Measurements from ENCODE around the gene ATP6V0C. TPM values are rescaled to one million over a fixed set of nuclear protein-coding genes. Genes with fewer than 3 reads are reported as not detected.

ATP6V0C gene
- total RNA-seq, 1 experiment from 2014 or later, result 212 TPM

DNA sequence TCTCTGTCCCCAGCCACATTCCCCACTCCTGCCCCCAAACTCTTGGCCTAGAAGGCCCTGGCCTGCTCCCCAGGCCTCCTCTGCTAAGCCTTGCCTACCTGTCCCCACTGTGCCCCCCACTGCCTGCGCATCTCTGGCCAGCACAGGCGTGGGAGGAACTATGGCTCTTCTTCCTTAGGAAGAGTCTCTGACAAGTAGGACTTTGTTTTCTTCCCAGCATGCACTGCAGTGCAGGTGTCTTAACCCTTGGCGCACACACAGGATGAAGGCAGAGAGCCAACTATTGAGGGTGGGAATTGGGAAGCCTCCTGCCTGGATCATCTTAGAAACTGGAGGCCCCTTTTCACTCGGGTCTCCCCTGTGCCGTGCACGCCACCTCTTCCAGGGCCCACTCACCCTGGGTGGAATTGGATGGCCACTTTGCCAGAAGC lies 10.1 kb downstream of the ATP6V0C start:
- no peaks in the 10 kb centered on the region for H3K9me3 Mint-ChIP-seq

More for the DNA sequence above, 10.1 kb downstream of the ATP6V0C start:
- TF ChIP-seq ESRRA (CRISPR knock-in tag; IDR thresholded peaks at IDR 0.05; ENCODE audit: borderline replicate concordance) (no peak), KAT7 (CRISPR knock-in tag; IDR thresholded peaks at IDR 0.05; ENCODE audit: borderline replicate concordance) (no peak), MXD4 (CRISPR knock-in tag; IDR thresholded peaks at IDR 0.05; ENCODE audit: borderline replicate concordance) (no peak), CBFB (CRISPR knock-in tag; IDR thresholded peaks at IDR 0.05; ENCODE audit: low read depth) (no peak), CREB1 (CRISPR knock-in tag; IDR thresholded peaks at IDR 0.05) (no peak), E2F4 (CRISPR knock-in tag; IDR thresholded peaks at IDR 0.05; ENCODE audit: borderline replicate concordance, low read depth) (no peak), SMAD3 (CRISPR knock-in tag; IDR thresholded peaks at IDR 0.05; ENCODE audit: borderline replicate concordance) (no peak), GABPB1 (CRISPR knock-in tag; IDR thresholded peaks at IDR 0.05) (no peak), ZNF121 (CRISPR knock-in tag; IDR thresholded peaks at IDR 0.05) (no peak), JUN (CRISPR knock-in tag; IDR thresholded peaks at IDR 0.05) (no peak), JAZF1 (CRISPR knock-in tag; IDR thresholded peaks at IDR 0.05) (no peak), CREM (CRISPR knock-in tag; IDR thresholded peaks at IDR 0.05) (no peak)
- TF ChIP-seq, protein P1, sequence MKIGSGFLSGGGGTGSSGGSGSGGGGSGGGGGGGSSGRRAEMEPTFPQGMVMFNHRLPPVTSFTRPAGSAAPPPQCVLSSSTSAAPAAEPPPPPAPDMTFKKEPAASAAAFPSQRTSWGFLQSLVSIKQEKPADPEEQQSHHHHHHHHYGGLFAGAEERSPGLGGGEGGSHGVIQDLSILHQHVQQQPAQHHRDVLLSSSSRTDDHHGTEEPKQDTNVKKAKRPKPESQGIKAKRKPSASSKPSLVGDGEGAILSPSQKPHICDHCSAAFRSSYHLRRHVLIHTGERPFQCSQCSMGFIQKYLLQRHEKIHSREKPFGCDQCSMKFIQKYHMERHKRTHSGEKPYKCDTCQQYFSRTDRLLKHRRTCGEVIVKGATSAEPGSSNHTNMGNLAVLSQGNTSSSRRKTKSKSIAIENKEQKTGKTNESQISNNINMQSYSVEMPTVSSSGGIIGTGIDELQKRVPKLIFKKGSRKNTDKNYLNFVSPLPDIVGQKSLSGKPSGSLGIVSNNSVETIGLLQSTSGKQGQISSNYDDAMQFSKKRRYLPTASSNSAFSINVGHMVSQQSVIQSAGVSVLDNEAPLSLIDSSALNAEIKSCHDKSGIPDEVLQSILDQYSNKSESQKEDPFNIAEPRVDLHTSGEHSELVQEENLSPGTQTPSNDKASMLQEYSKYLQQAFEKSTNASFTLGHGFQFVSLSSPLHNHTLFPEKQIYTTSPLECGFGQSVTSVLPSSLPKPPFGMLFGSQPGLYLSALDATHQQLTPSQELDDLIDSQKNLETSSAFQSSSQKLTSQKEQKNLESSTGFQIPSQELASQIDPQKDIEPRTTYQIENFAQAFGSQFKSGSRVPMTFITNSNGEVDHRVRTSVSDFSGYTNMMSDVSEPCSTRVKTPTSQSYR (CRISPR knock-in tag; IDR thresholded peaks at IDR 0.05), result no peak
- TF ChIP-seq, protein P2, sequence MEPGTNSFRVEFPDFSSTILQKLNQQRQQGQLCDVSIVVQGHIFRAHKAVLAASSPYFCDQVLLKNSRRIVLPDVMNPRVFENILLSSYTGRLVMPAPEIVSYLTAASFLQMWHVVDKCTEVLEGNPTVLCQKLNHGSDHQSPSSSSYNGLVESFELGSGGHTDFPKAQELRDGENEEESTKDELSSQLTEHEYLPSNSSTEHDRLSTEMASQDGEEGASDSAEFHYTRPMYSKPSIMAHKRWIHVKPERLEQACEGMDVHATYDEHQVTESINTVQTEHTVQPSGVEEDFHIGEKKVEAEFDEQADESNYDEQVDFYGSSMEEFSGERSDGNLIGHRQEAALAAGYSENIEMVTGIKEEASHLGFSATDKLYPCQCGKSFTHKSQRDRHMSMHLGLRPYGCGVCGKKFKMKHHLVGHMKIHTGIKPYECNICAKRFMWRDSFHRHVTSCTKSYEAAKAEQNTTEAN (CRISPR knock-in tag; IDR thresholded peaks at IDR 0.05), result no peak
- TF ChIP-seq, protein P3, sequence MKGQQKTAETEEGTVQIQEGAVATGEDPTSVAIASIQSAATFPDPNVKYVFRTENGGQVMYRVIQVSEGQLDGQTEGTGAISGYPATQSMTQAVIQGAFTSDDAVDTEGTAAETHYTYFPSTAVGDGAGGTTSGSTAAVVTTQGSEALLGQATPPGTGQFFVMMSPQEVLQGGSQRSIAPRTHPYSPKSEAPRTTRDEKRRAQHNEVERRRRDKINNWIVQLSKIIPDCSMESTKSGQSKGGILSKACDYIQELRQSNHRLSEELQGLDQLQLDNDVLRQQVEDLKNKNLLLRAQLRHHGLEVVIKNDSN (CRISPR knock-in tag; IDR thresholded peaks at IDR 0.05), result no peak
- TF ChIP-seq, protein P4, sequence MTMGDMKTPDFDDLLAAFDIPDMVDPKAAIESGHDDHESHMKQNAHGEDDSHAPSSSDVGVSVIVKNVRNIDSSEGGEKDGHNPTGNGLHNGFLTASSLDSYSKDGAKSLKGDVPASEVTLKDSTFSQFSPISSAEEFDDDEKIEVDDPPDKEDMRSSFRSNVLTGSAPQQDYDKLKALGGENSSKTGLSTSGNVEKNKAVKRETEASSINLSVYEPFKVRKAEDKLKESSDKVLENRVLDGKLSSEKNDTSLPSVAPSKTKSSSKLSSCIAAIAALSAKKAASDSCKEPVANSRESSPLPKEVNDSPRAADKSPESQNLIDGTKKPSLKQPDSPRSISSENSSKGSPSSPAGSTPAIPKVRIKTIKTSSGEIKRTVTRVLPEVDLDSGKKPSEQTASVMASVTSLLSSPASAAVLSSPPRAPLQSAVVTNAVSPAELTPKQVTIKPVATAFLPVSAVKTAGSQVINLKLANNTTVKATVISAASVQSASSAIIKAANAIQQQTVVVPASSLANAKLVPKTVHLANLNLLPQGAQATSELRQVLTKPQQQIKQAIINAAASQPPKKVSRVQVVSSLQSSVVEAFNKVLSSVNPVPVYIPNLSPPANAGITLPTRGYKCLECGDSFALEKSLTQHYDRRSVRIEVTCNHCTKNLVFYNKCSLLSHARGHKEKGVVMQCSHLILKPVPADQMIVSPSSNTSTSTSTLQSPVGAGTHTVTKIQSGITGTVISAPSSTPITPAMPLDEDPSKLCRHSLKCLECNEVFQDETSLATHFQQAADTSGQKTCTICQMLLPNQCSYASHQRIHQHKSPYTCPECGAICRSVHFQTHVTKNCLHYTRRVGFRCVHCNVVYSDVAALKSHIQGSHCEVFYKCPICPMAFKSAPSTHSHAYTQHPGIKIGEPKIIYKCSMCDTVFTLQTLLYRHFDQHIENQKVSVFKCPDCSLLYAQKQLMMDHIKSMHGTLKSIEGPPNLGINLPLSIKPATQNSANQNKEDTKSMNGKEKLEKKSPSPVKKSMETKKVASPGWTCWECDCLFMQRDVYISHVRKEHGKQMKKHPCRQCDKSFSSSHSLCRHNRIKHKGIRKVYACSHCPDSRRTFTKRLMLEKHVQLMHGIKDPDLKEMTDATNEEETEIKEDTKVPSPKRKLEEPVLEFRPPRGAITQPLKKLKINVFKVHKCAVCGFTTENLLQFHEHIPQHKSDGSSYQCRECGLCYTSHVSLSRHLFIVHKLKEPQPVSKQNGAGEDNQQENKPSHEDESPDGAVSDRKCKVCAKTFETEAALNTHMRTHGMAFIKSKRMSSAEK (CRISPR knock-in tag; IDR thresholded peaks at IDR 0.05; ENCODE audit: borderline replicate concordance), result no peak
- TF ChIP-seq, protein P5, sequence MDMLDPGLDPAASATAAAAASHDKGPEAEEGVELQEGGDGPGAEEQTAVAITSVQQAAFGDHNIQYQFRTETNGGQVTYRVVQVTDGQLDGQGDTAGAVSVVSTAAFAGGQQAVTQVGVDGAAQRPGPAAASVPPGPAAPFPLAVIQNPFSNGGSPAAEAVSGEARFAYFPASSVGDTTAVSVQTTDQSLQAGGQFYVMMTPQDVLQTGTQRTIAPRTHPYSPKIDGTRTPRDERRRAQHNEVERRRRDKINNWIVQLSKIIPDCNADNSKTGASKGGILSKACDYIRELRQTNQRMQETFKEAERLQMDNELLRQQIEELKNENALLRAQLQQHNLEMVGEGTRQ (CRISPR knock-in tag; IDR thresholded peaks at IDR 0.05), result no peak
- TF ChIP-seq, protein P6, sequence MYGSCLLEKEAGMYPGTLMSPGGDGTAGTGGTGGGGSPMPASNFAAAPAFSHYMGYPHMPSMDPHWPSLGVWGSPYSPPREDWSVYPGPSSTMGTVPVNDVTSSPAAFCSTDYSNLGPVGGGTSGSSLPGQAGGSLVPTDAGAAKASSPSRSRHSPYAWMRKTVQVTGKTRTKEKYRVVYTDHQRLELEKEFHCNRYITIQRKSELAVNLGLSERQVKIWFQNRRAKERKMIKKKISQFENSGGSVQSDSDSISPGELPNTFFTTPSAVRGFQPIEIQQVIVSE (CRISPR knock-in tag; IDR thresholded peaks at IDR 0.05; ENCODE audit: borderline replicate concordance), result no peak
- TF ChIP-seq, protein P7, sequence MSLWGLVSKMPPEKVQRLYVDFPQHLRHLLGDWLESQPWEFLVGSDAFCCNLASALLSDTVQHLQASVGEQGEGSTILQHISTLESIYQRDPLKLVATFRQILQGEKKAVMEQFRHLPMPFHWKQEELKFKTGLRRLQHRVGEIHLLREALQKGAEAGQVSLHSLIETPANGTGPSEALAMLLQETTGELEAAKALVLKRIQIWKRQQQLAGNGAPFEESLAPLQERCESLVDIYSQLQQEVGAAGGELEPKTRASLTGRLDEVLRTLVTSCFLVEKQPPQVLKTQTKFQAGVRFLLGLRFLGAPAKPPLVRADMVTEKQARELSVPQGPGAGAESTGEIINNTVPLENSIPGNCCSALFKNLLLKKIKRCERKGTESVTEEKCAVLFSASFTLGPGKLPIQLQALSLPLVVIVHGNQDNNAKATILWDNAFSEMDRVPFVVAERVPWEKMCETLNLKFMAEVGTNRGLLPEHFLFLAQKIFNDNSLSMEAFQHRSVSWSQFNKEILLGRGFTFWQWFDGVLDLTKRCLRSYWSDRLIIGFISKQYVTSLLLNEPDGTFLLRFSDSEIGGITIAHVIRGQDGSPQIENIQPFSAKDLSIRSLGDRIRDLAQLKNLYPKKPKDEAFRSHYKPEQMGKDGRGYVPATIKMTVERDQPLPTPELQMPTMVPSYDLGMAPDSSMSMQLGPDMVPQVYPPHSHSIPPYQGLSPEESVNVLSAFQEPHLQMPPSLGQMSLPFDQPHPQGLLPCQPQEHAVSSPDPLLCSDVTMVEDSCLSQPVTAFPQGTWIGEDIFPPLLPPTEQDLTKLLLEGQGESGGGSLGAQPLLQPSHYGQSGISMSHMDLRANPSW (CRISPR knock-in tag; conservative IDR thresholded peaks at IDR 0.05; ENCODE audit: low read depth), result no peak
- TF ChIP-seq, protein P8, sequence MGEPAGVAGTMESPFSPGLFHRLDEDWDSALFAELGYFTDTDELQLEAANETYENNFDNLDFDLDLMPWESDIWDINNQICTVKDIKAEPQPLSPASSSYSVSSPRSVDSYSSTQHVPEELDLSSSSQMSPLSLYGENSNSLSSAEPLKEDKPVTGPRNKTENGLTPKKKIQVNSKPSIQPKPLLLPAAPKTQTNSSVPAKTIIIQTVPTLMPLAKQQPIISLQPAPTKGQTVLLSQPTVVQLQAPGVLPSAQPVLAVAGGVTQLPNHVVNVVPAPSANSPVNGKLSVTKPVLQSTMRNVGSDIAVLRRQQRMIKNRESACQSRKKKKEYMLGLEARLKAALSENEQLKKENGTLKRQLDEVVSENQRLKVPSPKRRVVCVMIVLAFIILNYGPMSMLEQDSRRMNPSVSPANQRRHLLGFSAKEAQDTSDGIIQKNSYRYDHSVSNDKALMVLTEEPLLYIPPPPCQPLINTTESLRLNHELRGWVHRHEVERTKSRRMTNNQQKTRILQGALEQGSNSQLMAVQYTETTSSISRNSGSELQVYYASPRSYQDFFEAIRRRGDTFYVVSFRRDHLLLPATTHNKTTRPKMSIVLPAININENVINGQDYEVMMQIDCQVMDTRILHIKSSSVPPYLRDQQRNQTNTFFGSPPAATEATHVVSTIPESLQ (CRISPR knock-in tag; IDR thresholded peaks at IDR 0.05), result no peak
- ATAC-seq (no peak), DNase-seq (ENCODE audit: low spot score) (no peak)
- no peak overlapping the region for H3K4me3 Mint-ChIP-seq
- peaks cover 13% of the 10 kb centered on the region for H3K4me1 Mint-ChIP-seq
- no peak overlapping the region for H3K27ac Mint-ChIP-seq
- H3K36me3 Mint-ChIP-seq, result peaks cover 8% of the 10 kb centered on the region
- ChIA-PET POLR2A (no interaction called here), CTCF (interaction anchor here (0.6 to 1.3 kb wide), 5 partner anchors 9 to 73 kb away, joined by 3 to 5 read pairs (median 4); partner anchors contain the start of gene ATP6V0C)
- no peaks in the 10 kb centered on the region for H3K27me3 Mint-ChIP-seq (ENCODE audit: low read depth)
